ENCODE results near the gene PSMA7.

DNA sequence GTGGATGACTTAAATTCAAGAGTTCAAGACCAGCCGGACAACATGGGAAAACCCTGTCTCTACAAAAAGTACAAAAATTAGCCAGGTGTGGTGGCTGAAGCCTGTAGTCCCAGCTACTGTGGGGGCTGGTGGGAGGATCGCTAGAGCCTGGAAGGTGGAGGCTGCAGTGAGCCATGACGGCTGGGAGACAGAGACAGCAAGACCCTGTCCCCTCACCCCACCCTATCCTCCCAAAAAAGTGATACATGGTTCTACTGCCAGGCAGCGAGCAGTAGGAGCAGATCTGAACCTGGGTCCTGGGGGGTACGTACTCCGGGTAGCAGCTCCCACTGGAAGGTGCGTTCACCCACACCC is 2.2 kb downstream of the PSMA7 start:
- TF ChIP-seq JUND (IDR thresholded peaks at IDR 0.05) (no peak), POLR2AphosphoS5 (IDR thresholded peaks at IDR 0.05; ENCODE audit: low read depth, low read length) (no peak)
